CD4-positive, alpha-beta T cell (primary cell): ENCODE results near the gene CDC14B. TPM values are rescaled to one million over a fixed set of nuclear protein-coding genes. Genes with fewer than 3 reads are reported as not detected.
A peak's percentile ranks its signal among the peaks of the same experiment; 100 is the strongest.

Source experiments
- ATAC-seq: fragments of 200-7000 bp; cut with Tn5 transposase; one replicate; pipeline ENCODE4 v1.10.0; 2022; ENCODE audit warnings: mild to moderate bottlenecking; ENCODE audit not compliant: poor library complexity
- CTCF ChIA-PET: fragments of 350-600 bp; sonication (Branson Sonifier 250); formaldehyde crosslinking; loops from one replicate; lab custom pipeline; 2021; ENCODE audit warnings: antibody characterized with exemption, inconsistent platforms; lab: Charles Lee
- POLR2A ChIA-PET: fragments of 350-600 bp; sonication (Branson Sonifier 250); formaldehyde crosslinking; loops from one replicate; lab custom pipeline; 2021; ENCODE audit warnings: antibody characterized with exemption, inconsistent platforms; lab: Charles Lee
- DNase-seq, 14 experiments: peaks; one replicate each; pipeline ENCODE4 v3.0.0-alpha.2; 2013 to 2020; ENCODE audit warnings: mixed read lengths in 2 of 14
- H3K27ac ChIP-seq, 2 donors: one replicate each; pipeline versions ENCODE4 v1.5.1 to v1.7.0; 2013; ENCODE audit warnings: low read length in 2 of 2, low read depth in 1 of 2, mild to moderate bottlenecking in 1 of 2
- H3K27me3 ChIP-seq, 2 experiments: 1 replicate in 1 of 2; 2 replicates in 1 of 2; pipeline versions ENCODE4 v1.6.1 to v1.7.0; 2013; ENCODE audit warnings: low read length in 2 of 2, control low read depth in 1 of 2, mild to moderate bottlenecking in 1 of 2, moderate library complexity in 1 of 2; ENCODE audit not compliant: insufficient read depth in 2 of 2, control insufficient read depth in 1 of 2
- H3K36me3 ChIP-seq: one replicate; pipeline ENCODE4 v1.6.1; 2013; ENCODE audit warnings: low read length, control low read depth; ENCODE audit not compliant: insufficient read depth
- H3K4me1 ChIP-seq: one replicate; pipeline ENCODE4 v1.6.1; 2013; ENCODE audit warnings: low read length, control low read depth; ENCODE audit not compliant: insufficient read depth
- H3K4me3 ChIP-seq: one replicate; pipeline ENCODE4 v1.5.1; 2013; ENCODE audit warnings: mild to moderate bottlenecking, low read length, moderate library complexity
- H3K9me3 ChIP-seq, 2 experiments: 1 replicate in 1 of 2; 2 replicates in 1 of 2; pipeline versions ENCODE4 v1.6.1 to v1.7.0; 2013; ENCODE audit warnings: low read length in 2 of 2, mild to moderate bottlenecking in 2 of 2, control low read depth in 1 of 2, moderate library complexity in 1 of 2; ENCODE audit not compliant: control insufficient read depth in 1 of 2, insufficient read depth in 1 of 2
- H3K27ac Mint-ChIP-seq: one replicate; pipeline ENCODE4 v1.8.0; 2020; ENCODE audit warnings: mixed read lengths
- H3K27me3 Mint-ChIP-seq: one replicate; pipeline ENCODE4 v1.8.0; 2021; ENCODE audit warnings: mixed read lengths
- H3K36me3 Mint-ChIP-seq: one replicate; pipeline ENCODE4 v1.8.0; 2021; ENCODE audit warnings: low read depth, mixed read lengths
- H3K4me1 Mint-ChIP-seq: one replicate; pipeline ENCODE4 v1.8.0; 2021; ENCODE audit warnings: low read depth, mixed read lengths
- H3K4me3 Mint-ChIP-seq: one replicate; pipeline ENCODE4 v1.8.0; 2020; ENCODE audit warnings: mild to moderate bottlenecking, mixed read lengths
- H3K9me3 Mint-ChIP-seq: one replicate; pipeline ENCODE4 v1.8.0; 2020; ENCODE audit warnings: mixed read lengths
- CTCF ChIP-seq: fragments of 200-600 bp; IDR thresholded peaks from one replicate; pipeline ENCODE4 v1.8.0; 2022; ENCODE audit warnings: antibody characterized with exemption, mild to moderate bottlenecking
- intact Hi-C, 2 experiments: fragments of 100-400 bp; cut with DNase I in 1 of 2; cut with micrococcal nuclease in 1 of 2; formaldehyde crosslinking; loops; one replicate each; pipeline versions ENCODE4 v1.15.1 to v1.9.0; 2023 to 2025; cut with DNase I, micrococcal nuclease
- total RNA-seq, 174 experiments: library from RNA in 2 of 174; stranded (reverse) in 2 of 174; gene quantifications; one replicate each; pipeline ENCODE4 v1.2.3 and lab custom pipeline; 2021 to 2026

The CDC14B gene
- total RNA-seq, 2 experiments from 2014 or later = 3.5 TPM

GRCh38 chr9:96523374-96523773 is 96.3 kb downstream of the CDC14B start:
- Mint-ChIP-seq H3K36me3 (peaks cover 35% of the 10 kb centered on the region), H3K4me3 (no peak overlapping the region), H3K27me3 (no peaks in the 10 kb centered on the region), H3K9me3 (no peaks in the 10 kb centered on the region), H3K27ac (no peak overlapping the region), H3K4me1 (peaks cover 20% of the 10 kb centered on the region)
- no peak for TF ChIP-seq CTCF
- Histone ChIP-seq H3K4me3 (no peak overlapping the region), H3K27ac (no peak overlapping the region), H3K9me3 (no peaks in the 10 kb centered on the region), H3K27me3 (no peaks in the 10 kb centered on the region), H3K4me1 (peaks cover 4% of the 10 kb centered on the region), H3K36me3 (peaks cover 2% of the 10 kb centered on the region)
- DNase-seq (no peak), ATAC-seq (no peak)
- ChIA-PET CTCF (no interaction called here), POLR2A (no interaction called here)
- intact Hi-C loops = no loop called here

GRCh38 chr9:96522366-96522765 is 97.3 kb downstream of the CDC14B start:
- Histone ChIP-seq H3K4me1 (peaks cover 4% of the 10 kb centered on the region), H3K27me3 (no peaks in the 10 kb centered on the region), H3K36me3 (peaks cover 2% of the 10 kb centered on the region), H3K27ac (no peak overlapping the region), H3K9me3 (no peaks in the 10 kb centered on the region), H3K4me3 (no peak overlapping the region)
- H3K9me3 Mint-ChIP-seq = no peaks in the 10 kb centered on the region
- intact Hi-C loops = no loop called here
- ATAC-seq (peak; percentile 76), DNase-seq (peak in 3 of 14 experiments; percentile 10 to 50 (median 35))
- POLR2A ChIA-PET = no interaction called here
- H3K4me3 Mint-ChIP-seq = no peak overlapping the region
- peaks cover 30% of the 10 kb centered on the region for H3K36me3 Mint-ChIP-seq
- H3K27ac Mint-ChIP-seq = peak overlapping the region; percentile 1
- H3K27me3 Mint-ChIP-seq = no peaks in the 10 kb centered on the region
- CTCF ChIA-PET = interaction anchor here (0.5 kb wide), 2 partner anchors 69 to 1734 kb away, joined by 3 read pairs; no protein-coding TSS in a partner anchor
- peaks cover 20% of the 10 kb centered on the region for H3K4me1 Mint-ChIP-seq
- TF ChIP-seq CTCF = no peak

- CTCF ChIA-PET = no interaction called here
- POLR2A ChIA-PET = no interaction called here
- no peak for DNase-seq
- Histone ChIP-seq H3K4me1 (peaks cover 4% of the 10 kb centered on the region), H3K27ac (no peak overlapping the region), H3K27me3 (no peaks in the 10 kb centered on the region), H3K36me3 (peaks cover 2% of the 10 kb centered on the region), H3K4me3 (no peak overlapping the region), H3K9me3 (no peaks in the 10 kb centered on the region)
- H3K27me3 Mint-ChIP-seq = no peaks in the 10 kb centered on the region
- ATAC-seq = no peak
- H3K36me3 Mint-ChIP-seq = peaks cover 34% of the 10 kb centered on the region
- no peak overlapping the region for H3K27ac Mint-ChIP-seq
- H3K4me1 Mint-ChIP-seq = peaks cover 20% of the 10 kb centered on the region
- TF ChIP-seq CTCF = no peak
- H3K9me3 Mint-ChIP-seq = no peaks in the 10 kb centered on the region
- intact Hi-C loops = no loop called here
- H3K4me3 Mint-ChIP-seq = no peak overlapping the region
Observed at GRCh38 chr9:96519787-96520186, 99.9 kb downstream of the CDC14B start.
